Left kidney (tissue), 2 donors: Measurements from ENCODE around the gene PITPNM3. TPM values are rescaled to one million over a fixed set of nuclear protein-coding genes. Genes with fewer than 3 reads are reported as not detected.
"Not testable (repeated sequence)": the region's sequence is repeated elsewhere in the genome, so short reads cannot be mapped to it uniquely, and the experiment has no call there.

Source experiments
- DNase-seq: peaks from one replicate; pipeline ENCODE4 v3.0.0-alpha.2; 2013
- polyA plus RNA-seq: library from polyadenylated mRNA; unstranded; fragments of 120-200 nt; gene quantifications from one replicate; pipeline ENCODE4 v1.2.1, GENCODE V29; 2013; ENCODE audit not compliant: insufficient read length

The PITPNM3 gene
- polyA plus RNA-seq, 1 donor: 8.0 TPM

DNA sequence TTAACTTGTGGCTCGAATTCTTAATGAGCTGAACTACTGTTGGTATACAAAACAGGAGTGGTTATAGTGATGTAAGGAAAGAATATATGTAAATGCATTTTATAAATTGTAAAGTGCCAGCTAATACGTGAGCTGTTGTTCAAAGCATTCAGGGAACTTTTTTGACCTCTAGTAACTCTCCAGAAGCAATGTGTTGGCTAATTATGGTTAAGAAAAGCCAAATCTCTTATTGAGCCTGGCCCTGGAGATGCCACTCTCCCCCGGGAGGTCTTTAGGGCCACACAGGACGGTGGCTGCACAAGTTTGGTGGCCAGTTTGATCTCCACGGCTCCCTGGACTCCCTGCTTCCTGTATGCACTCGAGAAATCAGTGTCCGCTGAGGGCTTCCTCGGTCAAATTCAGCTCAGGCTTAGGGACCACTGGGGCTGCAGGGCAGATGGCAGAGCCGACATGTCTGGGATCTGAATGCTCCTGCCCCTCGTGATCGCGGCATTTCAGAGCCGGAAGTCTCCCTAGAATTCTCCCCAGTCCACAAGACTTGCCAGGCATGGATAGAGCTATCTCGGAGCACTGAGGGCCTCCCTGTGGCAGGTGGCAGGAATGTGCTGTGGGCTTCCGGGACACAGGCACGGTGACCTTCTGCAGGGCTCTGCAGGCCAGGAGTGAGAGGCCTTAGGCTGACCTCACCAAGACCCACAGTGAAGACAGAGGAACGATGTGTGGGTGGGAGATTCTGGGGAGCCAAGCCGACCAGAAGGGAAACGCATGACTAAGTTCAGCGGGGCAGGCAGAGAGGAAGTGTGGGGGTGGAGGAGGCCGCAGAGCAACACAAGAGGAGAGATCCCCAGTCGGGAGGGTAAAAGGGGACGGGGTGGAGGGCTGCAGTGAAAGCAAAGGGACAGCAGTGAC is 18.6 kb upstream of the PITPNM3 start:
- DNase-seq: no peak

DNA sequence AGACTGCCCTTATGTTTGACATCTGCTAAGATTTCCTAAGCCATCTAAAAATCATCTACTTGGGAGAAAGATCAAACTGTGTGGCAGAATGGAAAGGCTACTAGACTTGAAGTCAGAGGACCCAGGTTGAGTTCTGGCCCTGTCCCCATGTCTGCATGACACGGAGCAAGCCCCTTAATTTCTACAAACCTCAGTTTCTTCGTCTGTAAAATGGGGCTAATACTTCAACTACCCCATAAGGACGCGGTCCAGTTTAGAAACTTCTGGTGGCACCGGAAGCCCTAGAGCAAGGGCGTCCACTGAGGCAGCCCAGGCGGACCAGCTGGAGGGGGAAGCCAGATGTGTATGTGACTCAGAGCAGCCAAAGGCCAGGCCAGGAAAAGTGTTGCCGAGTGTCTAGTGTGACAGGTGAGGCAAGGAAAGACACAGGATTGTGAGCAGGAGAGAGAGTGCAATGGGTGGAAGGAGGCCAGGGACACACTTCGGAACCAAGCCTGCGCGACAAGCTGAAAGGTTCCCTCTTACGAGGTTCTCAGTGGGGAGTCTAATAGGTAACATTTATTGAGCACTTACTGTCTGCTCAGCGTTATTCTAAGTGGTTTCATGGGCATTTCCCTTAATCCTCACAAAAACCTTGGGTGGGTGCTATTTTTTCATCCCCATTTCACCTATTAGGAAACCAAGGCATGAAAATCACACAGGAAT is 17.8 kb upstream of the PITPNM3 start:
- no peak for DNase-seq

GRCh38 chr17:6573495-6573894 is 17.1 kb upstream of the PITPNM3 start:
- DNase-seq: not testable (repeated sequence)

- no peak for DNase-seq
Observed at GRCh38 chr17:6572972-6573370, 16.6 kb upstream of the PITPNM3 start.

DNA sequence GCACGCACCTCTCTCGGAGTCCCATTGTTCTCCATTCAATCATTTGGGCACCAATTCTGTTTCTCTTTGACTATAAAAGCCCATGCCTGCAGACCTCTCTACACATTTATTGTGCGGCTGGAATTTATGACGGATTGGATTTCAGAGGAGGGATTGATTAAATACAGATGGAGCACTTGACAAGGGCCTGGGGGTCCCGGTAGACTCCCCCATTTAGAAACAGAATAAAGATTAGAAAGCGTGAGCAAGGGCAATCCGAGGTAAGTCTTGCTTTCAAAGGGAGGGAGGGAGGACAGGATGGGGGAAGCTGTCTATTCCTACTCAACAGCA is 15.1 kb upstream of the PITPNM3 start:
- DNase-seq: no peak

DNA sequence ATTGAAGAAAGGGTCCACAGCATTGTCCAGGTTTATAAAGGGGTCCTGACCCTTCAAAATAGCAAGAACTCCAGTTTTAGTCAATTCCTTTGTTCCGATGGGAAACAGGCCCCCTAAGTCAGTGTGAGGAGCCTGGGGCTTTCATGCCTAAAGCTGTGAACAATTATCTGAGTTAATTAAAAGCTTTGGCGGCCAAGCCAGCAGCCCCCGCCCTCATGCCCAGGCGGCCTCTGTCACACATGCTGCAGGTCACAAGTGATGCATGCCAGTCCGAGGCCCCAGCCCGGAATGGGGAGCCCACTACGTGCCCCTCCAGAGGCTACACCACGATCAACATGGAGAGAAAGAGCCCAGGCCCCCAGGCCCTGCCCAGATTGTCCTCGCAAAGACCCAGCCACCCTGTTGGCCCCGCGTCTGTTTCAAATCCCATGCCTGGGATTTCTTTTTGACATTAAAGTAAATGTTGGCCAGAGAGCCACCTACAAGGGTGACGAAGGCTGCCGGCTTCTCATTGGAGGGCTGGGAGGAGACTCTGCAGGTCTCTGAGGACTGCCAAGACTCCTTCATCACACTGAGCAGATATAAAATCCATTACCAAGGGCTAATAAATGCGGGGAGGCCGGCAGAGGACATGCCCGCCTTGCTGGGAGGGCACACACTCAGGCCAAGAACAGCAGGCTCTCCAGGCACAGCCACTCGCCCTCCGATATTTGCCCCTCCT is 14.5 kb upstream of the PITPNM3 start:
- no peak for DNase-seq

GRCh38 chr17:6569370-6570285 is 13.3 kb upstream of the PITPNM3 start:
- no peak for DNase-seq

DNA sequence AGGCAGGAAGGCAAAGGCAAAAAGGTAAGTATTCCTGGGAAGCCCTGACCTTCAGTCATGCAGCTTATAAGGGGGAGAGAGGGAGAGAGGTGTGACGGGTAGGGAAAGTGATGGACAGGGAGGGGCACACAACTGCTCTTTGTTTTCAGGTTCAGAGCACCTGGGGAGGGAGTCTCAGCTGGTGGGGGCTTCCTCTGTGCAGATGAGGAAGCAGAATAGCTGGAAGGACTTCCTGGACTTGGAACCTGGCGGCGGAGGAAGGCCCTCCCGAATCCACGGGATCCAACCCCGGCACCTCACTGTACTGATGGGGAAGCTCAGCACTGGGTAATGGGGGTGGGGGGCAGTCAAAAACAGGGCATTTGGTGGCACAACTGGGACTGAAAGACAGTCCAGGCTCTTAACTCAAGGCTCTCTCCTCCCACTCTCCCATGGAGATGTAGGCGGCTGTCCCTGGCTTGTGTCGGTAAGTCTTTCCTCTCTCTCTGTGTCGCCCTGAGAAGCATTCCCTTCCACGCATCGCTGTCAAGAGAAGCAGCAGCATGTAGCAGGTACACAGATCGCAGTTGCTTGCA is 11.9 kb upstream of the PITPNM3 start:
- no peak for DNase-seq

GRCh38 chr17:6567528-6568183 is 11.3 kb upstream of the PITPNM3 start:
- no peak for DNase-seq

DNA sequence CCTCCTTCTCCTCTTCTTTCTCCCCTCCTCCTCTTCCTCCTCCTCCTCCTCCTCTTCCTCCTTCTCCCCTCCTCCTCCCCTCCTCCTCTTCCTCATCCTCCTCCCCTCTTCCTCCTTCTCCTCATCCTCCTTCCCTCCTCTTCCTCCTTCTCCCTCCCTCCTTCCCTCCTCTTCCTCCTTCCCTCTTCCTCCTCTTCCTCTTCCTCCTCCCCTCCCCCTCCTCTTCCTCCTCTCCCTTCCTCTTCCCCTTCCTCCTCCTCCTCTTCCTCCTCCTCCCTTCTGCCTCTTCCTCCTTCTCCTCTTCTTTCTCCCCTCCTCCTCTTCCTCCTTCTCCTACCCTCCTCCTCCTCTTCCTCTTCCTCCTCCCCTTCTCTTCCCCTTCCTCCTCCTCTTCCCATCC is 5.1 kb upstream of the PITPNM3 start:
- DNase-seq: no peak

- no peak for DNase-seq
Observed at GRCh38 chr17:6560496-6560895, 4.1 kb upstream of the PITPNM3 start.

- no peak for DNase-seq
Observed at GRCh38 chr17:6559753-6560215, 3.4 kb upstream of the PITPNM3 start.

- DNase-seq: peak; percentile 79
Observed at GRCh38 chr17:6558932-6559752, 2.8 kb upstream of the PITPNM3 start.

DNA sequence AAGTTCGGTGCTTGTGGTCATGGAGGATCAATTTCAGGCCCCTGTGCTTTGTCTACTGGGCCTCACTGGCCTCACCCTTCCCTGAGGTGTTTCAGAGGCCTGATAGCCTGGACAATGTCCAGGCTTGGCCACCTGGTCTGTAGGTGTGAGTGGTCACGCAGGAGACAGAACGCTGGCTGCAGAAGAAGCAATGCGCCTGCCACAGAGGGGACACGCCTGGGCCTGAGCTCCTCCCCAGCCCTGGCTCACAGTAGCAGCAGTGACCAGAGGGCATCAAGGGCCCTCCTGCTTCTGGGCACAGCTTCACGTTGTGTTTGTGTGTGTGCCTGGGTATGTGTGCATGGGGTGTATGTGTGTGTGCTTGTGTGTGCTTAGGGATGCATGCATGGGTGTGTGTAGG is 1.9 kb upstream of the PITPNM3 start:
- DNase-seq: no peak

GRCh38 chr17:6557040-6557438 is 684 bp upstream of the PITPNM3 start:
- no peak for DNase-seq

DNA sequence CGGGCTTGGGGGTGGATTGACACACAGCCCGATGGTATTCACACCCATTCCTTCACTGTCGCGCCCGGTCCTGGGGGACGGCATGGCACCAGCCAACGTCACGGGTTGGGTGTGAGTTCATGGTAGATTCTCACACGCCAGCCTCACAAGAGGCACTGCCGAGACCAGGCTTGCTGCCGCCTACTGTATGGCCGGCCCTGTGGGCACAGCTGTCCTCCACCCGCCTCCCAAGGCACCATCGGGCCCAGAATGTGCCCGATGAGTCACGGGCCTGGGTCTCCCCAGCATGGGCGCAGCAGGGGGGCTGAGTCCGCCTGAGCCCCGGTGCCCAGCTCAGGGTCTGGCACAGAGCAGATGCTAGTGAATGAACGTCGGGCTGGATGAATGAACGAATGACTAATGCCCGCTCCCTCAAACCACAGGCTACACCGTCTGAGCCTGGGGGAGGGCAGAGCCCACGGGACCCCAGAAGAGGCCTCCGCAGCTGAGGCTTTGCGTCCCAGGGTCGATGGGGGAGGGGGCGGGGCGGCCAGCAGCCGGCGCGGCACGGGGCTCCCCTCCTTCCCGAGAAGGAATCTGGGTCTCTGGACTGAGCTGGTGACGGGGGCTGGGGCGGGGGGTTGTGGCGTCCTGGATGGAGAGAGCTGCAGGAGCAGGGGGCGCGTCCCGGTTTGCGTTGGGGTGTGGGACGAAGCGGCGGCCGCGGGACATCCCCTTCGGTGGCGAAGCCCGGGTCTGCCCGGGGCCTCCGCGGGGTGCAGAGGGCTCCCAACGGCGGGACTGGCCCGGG is 829 bp downstream of the PITPNM3 start:
- no peak for DNase-seq

DNA sequence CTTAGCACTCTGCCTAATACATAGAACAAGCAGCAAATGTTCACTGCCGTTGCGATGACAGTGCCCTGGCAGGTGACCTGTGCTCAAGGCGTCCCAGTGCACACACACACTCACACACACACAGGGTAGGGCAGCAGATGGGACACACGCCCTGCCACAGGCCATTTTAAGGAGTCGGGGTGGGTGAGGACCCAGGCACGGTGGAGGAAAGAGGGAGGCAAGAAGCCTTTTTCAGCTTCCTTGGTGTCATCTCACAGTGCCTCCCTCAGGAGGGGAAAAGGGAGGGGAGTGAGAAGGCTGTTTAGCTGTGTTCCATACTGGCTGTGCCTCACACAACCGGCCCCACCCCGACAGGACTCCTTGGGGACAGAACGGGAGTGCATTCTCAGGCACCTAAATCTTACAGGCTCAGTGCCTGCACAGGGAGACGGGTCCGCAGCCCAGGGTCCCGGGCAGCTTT is 1.5 kb downstream of the PITPNM3 start:
- no peak for DNase-seq

GRCh38 chr17:6554342-6554741 is 2.0 kb downstream of the PITPNM3 start:
- DNase-seq: no peak
